COR-L47 (cell line): ENCODE results near the gene ZNF609.
A peak's percentile ranks its signal among the peaks of the same experiment; 100 is the strongest.

Experiments
- DNase-seq: peaks from one replicate; lab custom pipeline; 2025; lab: John Stamatoyannopoulos, UW

Gene ZNF609

GRCh38 chr15:64460206-64460723 lies at the start of gene ZNF609:
TSS of gene ZNF609 (plus strand) at chr15:64460578. CDS start at chr15:64499420, 38,842 bp downstream.
- peak; percentile 93 for DNase-seq

- no peak for DNase-seq
These were observed 48.2 kb upstream of the ZNF609 start for GRCh38 chr15:64412216-64412615.

GRCh38 chr15:64422697-64423096 lies 37.7 kb upstream of the ZNF609 start:
- no peak for DNase-seq

- DNase-seq = no peak
These were observed 36.4 kb upstream of the ZNF609 start for GRCh38 chr15:64423970-64424369.

GRCh38 chr15:64425221-64425620 lies 35.2 kb upstream of the ZNF609 start:
- no peak for DNase-seq

GRCh38 chr15:64426845-64427465 lies 33.4 kb upstream of the ZNF609 start:
- peak; percentile 55 for DNase-seq

GRCh38 chr15:64429448-64429847 lies 30.9 kb upstream of the ZNF609 start:
- no peak for DNase-seq

- DNase-seq = peak; percentile 39
These were observed 30.2 kb upstream of the ZNF609 start for GRCh38 chr15:64430000-64430735.

GRCh38 chr15:64437982-64438381 lies 22.4 kb upstream of the ZNF609 start:
- no peak for DNase-seq

GRCh38 chr15:64438653-64439447 lies 21.5 kb upstream of the ZNF609 start:
- DNase-seq = no peak

GRCh38 chr15:64441852-64442251 lies 18.5 kb upstream of the ZNF609 start:
- DNase-seq = no peak

- DNase-seq = no peak
These were observed 17.4 kb upstream of the ZNF609 start for GRCh38 chr15:64443016-64443415.

GRCh38 chr15:64443747-64444621 lies 16.4 kb upstream of the ZNF609 start:
- DNase-seq = no peak

GRCh38 chr15:64444836-64445235 lies 15.5 kb upstream of the ZNF609 start:
- no peak for DNase-seq

GRCh38 chr15:64447536-64448315 lies 12.7 kb upstream of the ZNF609 start:
- DNase-seq = no peak

GRCh38 chr15:64452988-64453688 lies 7.2 kb upstream of the ZNF609 start:
- DNase-seq = peak; percentile 68

GRCh38 chr15:64453689-64454037 lies 6.7 kb upstream of the ZNF609 start:
- DNase-seq = no peak

GRCh38 chr15:64454282-64454681 lies 6.1 kb upstream of the ZNF609 start:
- DNase-seq = no peak

- no peak for DNase-seq
These were observed 4.4 kb upstream of the ZNF609 start for GRCh38 chr15:64455961-64456371.

GRCh38 chr15:64456634-64457108 lies 3.7 kb upstream of the ZNF609 start:
- no peak for DNase-seq
